Body of pancreas (tissue), 4 donors: ENCODE data around the gene USP47. TPM values are rescaled to one million over a fixed set of nuclear protein-coding genes. Genes with fewer than 3 reads are reported as not detected.

ENCODE experiments used
- ATAC-seq: fragments of 150-250 bp; one replicate; pipeline ENCODE4 v1.9.1; 2016
- DNase-seq, 4 donors: peaks; one replicate each; pipeline ENCODE4 v3.0.0-alpha.2; 2019
- H3K27ac ChIP-seq, 4 donors: fragments of 200-600 bp; sonication (generic); 1 replicate in 3 of 4; 2 replicates in 1 of 4; pipeline versions ENCODE4 v1.5.1 to v1.6.1; 2016 to 2019; ENCODE audit warnings: mild to moderate bottlenecking in 1 of 4, mixed read lengths in 1 of 4, moderate library complexity in 1 of 4
- H3K27me3 ChIP-seq, 2 donors: fragments of 200-600 bp; sonication (generic); one replicate each; pipeline ENCODE4 v1.6.0; 2016; ENCODE audit warnings: mild to moderate bottlenecking in 1 of 2
- H3K36me3 ChIP-seq, 2 donors: fragments of 200-600 bp; sonication (generic); replicated peaks in 1 of 2; 2 replicates each; pipeline ENCODE4 v1.5.1; 2016; ENCODE audit warnings: low read depth in 2 of 2; ENCODE audit not compliant: insufficient read depth in 1 of 2
- H3K4me1 ChIP-seq: fragments of 200-600 bp; sonication (generic); one replicate; pipeline ENCODE4 v1.6.0; 2016
- H3K4me3 ChIP-seq, 2 donors: fragments of 200-600 bp; sonication (generic); 1 replicate in 1 of 2; 2 replicates in 1 of 2; pipeline ENCODE4 v1.5.1; 2016 to 2019
- H3K9me3 ChIP-seq, 3 donors: fragments of 200-600 bp; sonication (generic); 1 replicate in 2 of 3; 2 replicates in 1 of 3; pipeline ENCODE4 v1.5.1; 2016
- POLR2A ChIP-seq, 3 donors: fragments of 450-650 bp; IDR thresholded peaks; one replicate each; pipeline ENCODE4 v1.6.1; 2016; ENCODE audit warnings: antibody characterized with exemption in 3 of 3, mild to moderate bottlenecking in 2 of 3
- WGBS, 2 donors: methylation state at CpG; one replicate each; pipeline ENCODE4 v1.1.5; 2017; 5-methylcytosine and 5-hydroxymethylcytosine counted together
- intact Hi-C: fragments of 100-400 bp; cut with DNase I; formaldehyde crosslinking; loops from one replicate; pipeline ENCODE4 v1.15.1; 2023
- total RNA-seq, 2 donors: library from RNA; depleted of rRNA; stranded (reverse); fragments of >200 nt; gene quantifications; one replicate each; pipeline ENCODE4 v1.1.0, GENCODE V29; 2016
- TF ChIP-seq, protein P1 (sequence below), 7 experiments: fragments of 450-650 bp in 4 of 7; fragments of 200-600 bp in 3 of 7; sonication (generic) in 3 of 7; IDR thresholded peaks; one replicate each; pipeline ENCODE4 v1.5.1; 2016 to 2019; ENCODE audit warnings: antibody characterized with exemption in 7 of 7

The USP47 gene
- total RNA-seq, 2 donors from 2014 or later: 51.1 to 63.3 TPM

DNA sequence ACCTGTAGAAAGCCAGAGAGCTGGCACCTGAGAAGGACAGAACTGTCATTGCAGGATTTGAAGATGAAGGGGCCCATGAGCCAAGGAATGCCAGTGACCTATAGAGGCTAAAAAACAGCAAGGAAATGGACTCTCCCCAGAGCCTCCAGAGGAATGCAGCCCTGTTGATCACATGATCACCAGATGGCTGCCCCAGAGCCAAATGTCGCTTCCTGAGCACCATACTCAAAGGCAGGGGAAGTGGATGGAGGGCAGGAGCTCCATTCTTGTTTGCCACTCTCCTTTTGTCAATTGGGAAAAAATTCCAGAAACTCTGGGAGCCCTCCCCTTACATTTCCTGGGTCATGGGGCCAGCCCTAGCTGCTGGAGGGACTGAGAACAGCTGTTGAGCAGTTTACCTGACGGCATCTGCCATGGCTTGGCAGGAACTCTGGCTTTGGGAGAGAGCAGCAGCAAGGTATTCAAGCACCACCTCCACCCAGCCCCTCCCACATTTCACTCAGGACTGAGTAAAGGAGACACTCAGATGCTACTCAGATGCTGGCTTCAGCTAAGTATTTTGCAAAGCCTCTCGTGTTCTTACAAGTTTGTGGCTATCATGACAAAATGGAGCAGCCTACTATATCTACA, 119.7 kb downstream of the USP47 start:
- H3K4me1 ChIP-seq: peaks cover 8% of the 10 kb centered on the region

GRCh38 chr11:11963067-11963466, 121.3 kb downstream of the USP47 start:
- no peaks in the 10 kb centered on the region for H3K27me3 ChIP-seq
- DNase-seq (no peak), ATAC-seq (no peak)
- 76% methylated on average over 7 of the region's 7 CpGs for WGBS, 2 donors
- no peaks in the 10 kb centered on the region for H3K9me3 ChIP-seq
- intact Hi-C loops: no loop called here
- no peaks in the 10 kb centered on the region for H3K36me3 ChIP-seq
- H3K27ac ChIP-seq: no peak overlapping the region
- peaks cover 8% of the 10 kb centered on the region for H3K4me1 ChIP-seq
- TF ChIP-seq, protein P1, sequence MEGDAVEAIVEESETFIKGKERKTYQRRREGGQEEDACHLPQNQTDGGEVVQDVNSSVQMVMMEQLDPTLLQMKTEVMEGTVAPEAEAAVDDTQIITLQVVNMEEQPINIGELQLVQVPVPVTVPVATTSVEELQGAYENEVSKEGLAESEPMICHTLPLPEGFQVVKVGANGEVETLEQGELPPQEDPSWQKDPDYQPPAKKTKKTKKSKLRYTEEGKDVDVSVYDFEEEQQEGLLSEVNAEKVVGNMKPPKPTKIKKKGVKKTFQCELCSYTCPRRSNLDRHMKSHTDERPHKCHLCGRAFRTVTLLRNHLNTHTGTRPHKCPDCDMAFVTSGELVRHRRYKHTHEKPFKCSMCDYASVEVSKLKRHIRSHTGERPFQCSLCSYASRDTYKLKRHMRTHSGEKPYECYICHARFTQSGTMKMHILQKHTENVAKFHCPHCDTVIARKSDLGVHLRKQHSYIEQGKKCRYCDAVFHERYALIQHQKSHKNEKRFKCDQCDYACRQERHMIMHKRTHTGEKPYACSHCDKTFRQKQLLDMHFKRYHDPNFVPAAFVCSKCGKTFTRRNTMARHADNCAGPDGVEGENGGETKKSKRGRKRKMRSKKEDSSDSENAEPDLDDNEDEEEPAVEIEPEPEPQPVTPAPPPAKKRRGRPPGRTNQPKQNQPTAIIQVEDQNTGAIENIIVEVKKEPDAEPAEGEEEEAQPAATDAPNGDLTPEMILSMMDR (IDR thresholded peaks at IDR 0.05): no peak
- no peak for TF ChIP-seq POLR2A (IDR thresholded peaks at IDR 0.05)
- H3K4me3 ChIP-seq: no peak overlapping the region

More for the DNA sequence above, 119.7 kb downstream of the USP47 start:
- 68 to 72% methylated on average over 3 of the region's 3 CpGs for WGBS, 2 donors
- H3K27ac ChIP-seq: no peak overlapping the region
- H3K27me3 ChIP-seq: no peaks in the 10 kb centered on the region
- H3K4me3 ChIP-seq: no peak overlapping the region
- no peaks in the 10 kb centered on the region for H3K9me3 ChIP-seq
- intact Hi-C loops: no loop called here
- DNase-seq: no peak
- H3K36me3 ChIP-seq: peaks cover 0 to 4% of the 10 kb centered on the region in 2 donors
- no peak for ATAC-seq
- TF ChIP-seq, protein P1 (IDR thresholded peaks at IDR 0.05): no peak

GRCh38 chr11:11963842-11964773, 122.3 kb downstream of the USP47 start:
- 65 to 66% methylated on average over 15 of the region's 15 CpGs for WGBS, 2 donors
- no peaks in the 10 kb centered on the region for H3K9me3 ChIP-seq
- H3K4me1 ChIP-seq: peaks cover 8% of the 10 kb centered on the region
- H3K4me3 ChIP-seq: no peak overlapping the region
- ATAC-seq (no peak), DNase-seq (no peak)
- no peaks in the 10 kb centered on the region for H3K36me3 ChIP-seq
- intact Hi-C loops: no loop called here
- TF ChIP-seq, protein P1 (IDR thresholded peaks at IDR 0.05): no peak
- no peak for TF ChIP-seq POLR2A (IDR thresholded peaks at IDR 0.05)
- H3K27ac ChIP-seq: no peak overlapping the region
- H3K27me3 ChIP-seq: no peaks in the 10 kb centered on the region

GRCh38 chr11:11964774-11965150, 123.0 kb downstream of the USP47 start:
- ATAC-seq (no peak), DNase-seq (no peak)
- no peak for TF ChIP-seq POLR2A (IDR thresholded peaks at IDR 0.05)
- TF ChIP-seq, protein P1 (IDR thresholded peaks at IDR 0.05): no peak
- no peaks in the 10 kb centered on the region for H3K9me3 ChIP-seq
- H3K4me3 ChIP-seq: no peak overlapping the region
- WGBS, 2 donors: 87 to 88% methylated on average over 4 to 5 of the region's 5 CpGs
- no peaks in the 10 kb centered on the region for H3K27me3 ChIP-seq
- peaks cover 8% of the 10 kb centered on the region for H3K4me1 ChIP-seq
- H3K27ac ChIP-seq: no peak overlapping the region
- H3K36me3 ChIP-seq: no peaks in the 10 kb centered on the region
- intact Hi-C loops: no loop called here
